ENCODE results near the gene CDK4. TPM values are rescaled to one million over a fixed set of nuclear protein-coding genes. Genes with fewer than 3 reads are reported as not detected.

Gene CDK4
- total RNA-seq, 1 donor from 2014 or later = 102 TPM

DNA sequence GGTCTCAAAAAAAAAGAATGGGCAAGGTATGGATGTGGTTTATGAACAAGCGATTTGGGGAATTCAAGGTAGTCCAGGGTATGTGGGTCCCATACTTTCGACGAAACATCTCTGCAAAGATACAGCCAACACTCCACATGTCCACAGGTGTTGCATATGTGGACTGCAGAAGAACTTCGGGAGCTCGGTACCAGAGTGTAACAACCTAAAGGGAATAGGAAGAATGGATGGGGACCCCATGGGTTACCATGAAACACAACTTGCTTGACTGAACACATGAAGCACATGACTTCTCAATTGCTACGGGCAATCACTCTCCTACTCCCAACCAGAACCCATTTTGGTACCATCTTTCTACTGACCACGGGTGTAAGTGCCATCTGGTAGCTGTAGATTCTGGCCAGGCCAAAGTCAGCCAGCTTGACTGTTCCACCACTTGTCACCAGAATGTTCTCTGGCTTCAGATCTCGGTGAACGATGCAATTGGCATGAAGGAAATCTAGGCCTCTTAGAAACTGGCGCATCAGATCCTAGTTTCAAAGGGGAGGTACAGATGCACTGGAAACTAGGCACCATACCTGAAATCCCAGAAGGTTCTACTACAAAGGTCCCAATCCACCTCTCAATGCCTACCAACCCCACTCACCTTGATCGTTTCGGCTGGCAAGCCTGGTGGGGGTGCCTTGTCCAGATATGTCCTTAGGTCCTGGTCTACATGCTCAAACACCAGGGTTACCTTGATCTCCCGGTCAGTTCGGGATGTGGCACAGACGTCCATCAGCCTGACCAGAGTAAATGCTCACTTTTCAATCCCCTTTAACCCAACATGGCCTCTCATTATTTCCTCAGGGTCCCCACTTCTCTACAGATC lies 1.3 kb downstream of the CDK4 start:
- DNase-seq (ENCODE audit: extremely low spot score in 2 of 2) = no peak
- Histone ChIP-seq H3K27ac (peak overlapping the region; percentile 83), H3K9me3 (no peaks in the 10 kb centered on the region), H3K27me3 (no peaks in the 10 kb centered on the region), H3K36me3 (peaks cover 0 to 32% of the 10 kb centered on the region in 2 donors), H3K4me1 (peaks cover 34% of the 10 kb centered on the region), H3K4me3 (peak overlapping the region; percentile 67 to 77)
- TF ChIP-seq, protein P1, sequence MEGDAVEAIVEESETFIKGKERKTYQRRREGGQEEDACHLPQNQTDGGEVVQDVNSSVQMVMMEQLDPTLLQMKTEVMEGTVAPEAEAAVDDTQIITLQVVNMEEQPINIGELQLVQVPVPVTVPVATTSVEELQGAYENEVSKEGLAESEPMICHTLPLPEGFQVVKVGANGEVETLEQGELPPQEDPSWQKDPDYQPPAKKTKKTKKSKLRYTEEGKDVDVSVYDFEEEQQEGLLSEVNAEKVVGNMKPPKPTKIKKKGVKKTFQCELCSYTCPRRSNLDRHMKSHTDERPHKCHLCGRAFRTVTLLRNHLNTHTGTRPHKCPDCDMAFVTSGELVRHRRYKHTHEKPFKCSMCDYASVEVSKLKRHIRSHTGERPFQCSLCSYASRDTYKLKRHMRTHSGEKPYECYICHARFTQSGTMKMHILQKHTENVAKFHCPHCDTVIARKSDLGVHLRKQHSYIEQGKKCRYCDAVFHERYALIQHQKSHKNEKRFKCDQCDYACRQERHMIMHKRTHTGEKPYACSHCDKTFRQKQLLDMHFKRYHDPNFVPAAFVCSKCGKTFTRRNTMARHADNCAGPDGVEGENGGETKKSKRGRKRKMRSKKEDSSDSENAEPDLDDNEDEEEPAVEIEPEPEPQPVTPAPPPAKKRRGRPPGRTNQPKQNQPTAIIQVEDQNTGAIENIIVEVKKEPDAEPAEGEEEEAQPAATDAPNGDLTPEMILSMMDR (IDR thresholded peaks at IDR 0.05) = no peak
- no peak for TF ChIP-seq POLR2AphosphoS5 (IDR thresholded peaks at IDR 0.05; ENCODE audit: insufficient read depth in 1 of 2, low read depth in 1 of 2)
- no peak for TF ChIP-seq POLR2A (IDR thresholded peaks at IDR 0.05)
- intact Hi-C loops (cut with DNase I) = no loop called here

DNA sequence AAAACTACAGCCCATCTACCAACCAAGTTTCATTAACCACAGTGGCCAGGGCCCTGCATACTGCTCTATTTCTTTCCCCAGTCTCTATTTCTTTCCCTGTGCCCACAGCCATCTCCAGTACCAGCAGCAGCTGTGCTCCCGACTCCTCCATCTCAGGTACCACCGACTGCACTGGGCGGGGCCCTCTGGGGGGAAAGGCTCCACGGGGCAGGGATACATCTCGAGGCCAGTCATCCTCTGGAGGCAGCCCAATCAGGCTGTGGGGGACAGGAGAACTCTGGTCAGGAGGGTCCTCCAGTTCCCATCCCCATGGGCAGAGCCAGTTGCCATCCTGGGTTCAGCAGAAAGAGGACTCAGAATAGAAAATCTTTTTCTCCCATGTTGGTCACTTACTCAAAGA lies 3.0 kb downstream of the CDK4 start:
- intact Hi-C loops (cut with DNase I) = no loop called here
- no peak for DNase-seq (ENCODE audit: extremely low spot score in 2 of 2)
- peaks cover 33% of the 10 kb centered on the region for H3K4me1 ChIP-seq

DNA sequence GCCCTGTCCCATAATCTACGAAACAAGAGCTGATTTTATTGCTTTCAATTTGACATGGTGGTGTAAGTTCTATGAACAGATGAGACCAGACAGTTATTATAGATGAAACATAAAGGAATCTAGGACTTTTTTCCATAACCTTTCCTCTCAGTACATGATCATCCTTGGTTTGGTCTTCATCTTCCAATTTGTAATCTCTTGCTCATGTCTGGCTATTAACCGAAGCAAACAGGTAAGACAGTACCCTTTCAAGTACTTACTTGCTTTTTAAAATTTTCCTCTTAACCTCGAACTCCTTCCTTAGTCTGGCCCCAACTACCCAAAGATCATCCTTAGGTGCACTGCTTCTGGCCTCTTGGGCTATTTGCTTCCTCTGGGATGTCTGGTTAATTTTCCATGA lies 6.1 kb downstream of the CDK4 start:
- Histone ChIP-seq H3K4me3 (peak overlapping the region; percentile 59 to 67), H3K27me3 (no peaks in the 10 kb centered on the region), H3K9me3 (no peaks in the 10 kb centered on the region), H3K4me1 (peaks cover 18% of the 10 kb centered on the region), H3K36me3 (peaks cover 0 to 32% of the 10 kb centered on the region in 2 donors), H3K27ac (no peak overlapping the region)
- intact Hi-C loops (cut with DNase I) = no loop called here
- DNase-seq (ENCODE audit: extremely low spot score in 2 of 2) = no peak
- TF ChIP-seq POLR2AphosphoS5 (IDR thresholded peaks at IDR 0.05; ENCODE audit: insufficient read depth in 1 of 2, low read depth in 1 of 2) (no peak), POLR2A (IDR thresholded peaks at IDR 0.05) (no peak)
- TF ChIP-seq, protein P1 (IDR thresholded peaks at IDR 0.05) = no peak

More for the DNA sequence above, 3.0 kb downstream of the CDK4 start:
- TF ChIP-seq, protein P1 (IDR thresholded peaks at IDR 0.05) = no peak
- Histone ChIP-seq H3K27me3 (no peaks in the 10 kb centered on the region), H3K4me3 (no peak overlapping the region), H3K9me3 (no peaks in the 10 kb centered on the region), H3K36me3 (peaks cover 0 to 32% of the 10 kb centered on the region in 2 donors), H3K27ac (no peak overlapping the region)

DNA sequence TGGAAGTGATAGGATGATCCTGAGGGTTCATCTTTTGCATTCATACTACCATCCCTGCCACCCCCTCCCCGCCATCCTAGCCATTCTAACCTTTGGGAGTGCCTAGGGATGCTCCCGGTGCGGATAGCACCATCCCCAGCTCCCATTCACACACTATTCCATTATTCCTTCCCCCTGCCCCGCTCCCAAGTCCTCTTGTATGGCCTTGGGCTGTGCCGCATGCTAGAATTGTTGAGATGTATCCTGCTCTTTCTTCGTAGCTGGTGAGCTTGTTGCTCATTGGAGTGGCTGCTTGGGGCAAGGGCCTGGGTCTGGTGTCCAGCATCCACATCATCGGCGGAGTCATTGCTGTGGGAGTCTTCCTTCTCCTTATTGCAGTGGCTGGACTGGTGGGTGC lies 6.6 kb downstream of the CDK4 start:
- Histone ChIP-seq H3K27ac (peak overlapping the region; percentile 90), H3K4me3 (peak overlapping the region; percentile 59 to 67), H3K27me3 (no peaks in the 10 kb centered on the region), H3K9me3 (no peaks in the 10 kb centered on the region), H3K4me1 (peaks cover 14% of the 10 kb centered on the region), H3K36me3 (peaks cover 0 to 32% of the 10 kb centered on the region in 2 donors)
- TF ChIP-seq, protein P1 (IDR thresholded peaks at IDR 0.05) = no peak
- TF ChIP-seq POLR2AphosphoS5 (IDR thresholded peaks at IDR 0.05; ENCODE audit: insufficient read depth in 1 of 2, low read depth in 1 of 2) = no peak
- no peak for TF ChIP-seq POLR2A (IDR thresholded peaks at IDR 0.05)
- no peak for DNase-seq (ENCODE audit: extremely low spot score in 2 of 2)
- intact Hi-C loops (cut with DNase I) = no loop called here

Data from vagina (tissue), 2 donors.